HCT116 (cell line): ENCODE results near the gene NOL11. TPM values are rescaled to one million over a fixed set of nuclear protein-coding genes. Genes with fewer than 3 reads are reported as not detected.

Experiments used
- ATAC-seq: fragments of 200-7000 bp; cut with Tn5 transposase; 2 replicates; pipeline ENCODE4 v1.9.1; 2020; ENCODE audit warnings: mild to moderate bottlenecking, moderate library complexity
- BruUV-seq: library from RNA; stranded (reverse); fragments of 400-500 nt; replicated peaks from 2 replicates; lab custom pipeline; 2021; lab: Mats Ljungman, UMichigan
- CTCF ChIA-PET: fragments of 300-600 bp; sonication (Branson Sonifier 250); formaldehyde crosslinking; loops from one replicate; lab custom pipeline; 2021; ENCODE audit warnings: antibody characterized with exemption; lab: Charles Lee
- POLR2A ChIA-PET: fragments of 300-600, 350-600 bp; sonication (Branson Sonifier 250); formaldehyde crosslinking; loops from one replicate; lab custom pipeline; 2021; ENCODE audit warnings: antibody characterized with exemption; lab: Charles Lee
- RAD21 ChIA-PET, 2 experiments: fragments of 300-600 bp; sonication (Branson Sonifier 250); formaldehyde crosslinking; loops; one replicate each; lab custom pipeline; 2023; ENCODE audit warnings: low total read pairs in 2 of 2; ENCODE audit not compliant: uncharacterized antibody in 2 of 2, unreplicated experiment in 2 of 2, low non-redundant PET in 1 of 2; lab: Charles Lee
- DNase-seq: peaks from one replicate; pipeline ENCODE4 v3.0.0-alpha.2; 2010; ENCODE audit warnings: low read depth, low spot score
- H2AFZ ChIP-seq: fragments of 200-600 bp; shearing (Covaris generic), sonication (generic); 2 replicates; pipeline ENCODE4 v1.6.1; 2017; ENCODE audit warnings: low read depth, mixed run types, mixed read lengths, antibody characterized with exemption, low read length; ENCODE audit not compliant: poor library complexity, severe bottlenecking
- H3K27ac ChIP-seq: 2 replicates; pipeline ENCODE4 v1.5.1; 2012; ENCODE audit warnings: low read depth, low read length
- H3K27me3 ChIP-seq: fragments of 200-600 bp; sonication (generic); 2 replicates; pipeline ENCODE4 v1.6.1; 2016; ENCODE audit warnings: mixed run types, low read length, mixed read lengths; ENCODE audit not compliant: insufficient read depth
- H3K36me3 ChIP-seq, 2 experiments: fragments of 200-500 bp in 1 of 2; fragments of 200-600 bp in 1 of 2; sonication (Bioruptor generic) in 1 of 2; sonication (generic) in 1 of 2; 2 replicates each; pipeline versions ENCODE4 v1.5.1 to v1.6.1; 2014 to 2016; ENCODE audit warnings: low read length in 2 of 2, inconsistent platforms in 1 of 2, mixed read lengths in 1 of 2, mixed run types in 1 of 2; ENCODE audit not compliant: insufficient read depth in 2 of 2, control insufficient read depth in 1 of 2
- H3K4me1 ChIP-seq, 2 experiments: fragments of 200-600 bp in 1 of 2; sonication (generic) in 1 of 2; 2 replicates each; pipeline versions ENCODE4 v1.5.1 to v1.6.1; 2012 to 2017; ENCODE audit warnings: low read length in 2 of 2, inconsistent platforms in 1 of 2, mild to moderate bottlenecking in 1 of 2, mixed read lengths in 1 of 2, mixed run types in 1 of 2, moderate library complexity in 1 of 2; ENCODE audit not compliant: insufficient read depth in 2 of 2, control insufficient read depth in 1 of 2
- H3K4me2 ChIP-seq: fragments of 200-600 bp; sonication (generic); 2 replicates; pipeline ENCODE4 v1.6.1; 2017; ENCODE audit warnings: mixed run types, low read length, mixed read lengths
- H3K4me3 ChIP-seq, 2 experiments: fragments of 200-600 bp in 1 of 2; sonication (generic) in 1 of 2; replicated peaks in 1 of 2; 2 replicates each; pipeline ENCODE4 v1.5.1; 2011 to 2016; ENCODE audit warnings: low read length in 2 of 2, control low read depth in 1 of 2, low read depth in 1 of 2, mild to moderate bottlenecking in 1 of 2, mixed read lengths in 1 of 2, mixed run types in 1 of 2
- H3K79me2 ChIP-seq: fragments of 200-600 bp; sonication (generic); 2 replicates; pipeline ENCODE4 v1.6.1; 2017; ENCODE audit warnings: mild to moderate bottlenecking, mixed run types, low read length, moderate library complexity, mixed read lengths; ENCODE audit not compliant: insufficient read depth
- H3K9ac ChIP-seq: fragments of 200-600 bp; sonication (generic); 2 replicates; pipeline ENCODE4 v1.6.1; 2016; ENCODE audit warnings: low read length, mixed read lengths
- H3K9me2 ChIP-seq: fragments of 200-600 bp; sonication (generic), shearing (Covaris generic); 2 replicates; pipeline ENCODE4 v1.6.1; 2017; ENCODE audit warnings: mixed run types, mild to moderate bottlenecking, moderate library complexity; ENCODE audit not compliant: insufficient read depth
- H3K9me3 ChIP-seq, 2 experiments: fragments of 200-500 bp in 1 of 2; fragments of 200-600 bp in 1 of 2; sonication (Bioruptor generic) in 1 of 2; sonication (generic) in 1 of 2; 2 replicates each; pipeline ENCODE4 v1.6.1; 2014 to 2017; ENCODE audit warnings: low read length in 2 of 2, mixed read lengths in 2 of 2, inconsistent platforms in 1 of 2, low read depth in 1 of 2, mild to moderate bottlenecking in 1 of 2, mixed run types in 1 of 2, moderate library complexity in 1 of 2; ENCODE audit not compliant: control insufficient read depth in 1 of 2, insufficient read depth in 1 of 2
- H4K20me1 ChIP-seq: fragments of 200-600 bp; sonication (generic), shearing (Covaris generic); 2 replicates; pipeline ENCODE4 v1.6.1; 2017; ENCODE audit warnings: mixed run types, mild to moderate bottlenecking, moderate library complexity; ENCODE audit not compliant: insufficient read depth
- CBX3 ChIP-seq: IDR thresholded peaks from 2 replicates; pipeline ENCODE4 v1.6.1; 2012; ENCODE audit warnings: low read depth
- CEBPB ChIP-seq: IDR thresholded peaks from 2 replicates; pipeline ENCODE4 v1.6.1; 2012; ENCODE audit warnings: low read depth
- EGR1 ChIP-seq: IDR thresholded peaks from 2 replicates; pipeline ENCODE4 v1.6.1; 2012; ENCODE audit warnings: low read depth
- ELF1 ChIP-seq: IDR thresholded peaks from 2 replicates; pipeline ENCODE4 v1.6.1; 2012; ENCODE audit warnings: low read depth, borderline replicate concordance
- EZH2 ChIP-seq: fragments of 200-600 bp; sonication (generic); IDR thresholded peaks from 2 replicates; pipeline ENCODE4 v1.6.1; 2017; ENCODE audit warnings: antibody characterized with exemption, mixed run types
- EZH2phosphoT487 ChIP-seq: fragments of 200-600 bp; IDR thresholded peaks from 2 replicates; pipeline ENCODE4 v1.6.1; 2018; ENCODE audit warnings: antibody characterized with exemption, borderline replicate concordance
- FOSL1 ChIP-seq: IDR thresholded peaks from 2 replicates; pipeline ENCODE4 v1.6.1; 2012; ENCODE audit warnings: low read depth
- MAX ChIP-seq: IDR thresholded peaks from 2 replicates; pipeline ENCODE4 v1.6.1; 2012
- POLR2AphosphoS5 ChIP-seq: IDR thresholded peaks from 2 replicates; pipeline ENCODE4 v1.6.1; 2011; ENCODE audit warnings: mild to moderate bottlenecking, low read depth, low read length, moderate library complexity
- SIN3A ChIP-seq: IDR thresholded peaks from 2 replicates; pipeline ENCODE4 v1.6.1; 2012; ENCODE audit warnings: low read depth
- SP1 ChIP-seq: IDR thresholded peaks from 2 replicates; pipeline ENCODE4 v1.6.1; 2012; ENCODE audit warnings: low read depth
- SRF ChIP-seq: IDR thresholded peaks from 2 replicates; pipeline ENCODE4 v1.6.1; 2012; ENCODE audit warnings: low read depth
- TCF7L2 ChIP-seq: IDR thresholded peaks from 2 replicates; pipeline ENCODE4 v1.7.0; 2011; ENCODE audit warnings: borderline replicate concordance, inconsistent platforms; ENCODE audit not compliant: insufficient read depth, insufficient read length; ENCODE audit errors: extremely low read depth
- YY1 ChIP-seq: IDR thresholded peaks from 2 replicates; pipeline ENCODE4 v1.6.1; 2011; ENCODE audit warnings: low read length, low read depth, moderate library complexity, mild to moderate bottlenecking; ENCODE audit not compliant: insufficient replicate concordance; ENCODE audit errors: extremely low read depth
- ZBTB33 ChIP-seq: IDR thresholded peaks from 2 replicates; pipeline ENCODE4 v1.6.1; 2011; ENCODE audit warnings: mild to moderate bottlenecking, low read length, moderate library complexity; ENCODE audit not compliant: insufficient replicate concordance; ENCODE audit errors: extremely low read depth
- ZFX ChIP-seq: fragments of 450-650 bp; IDR thresholded peaks from 2 replicates; pipeline ENCODE4 v1.6.1; 2017
- ZNF274 ChIP-seq: fragments of 200-500 bp; sonication (Bioruptor generic); IDR thresholded peaks from 2 replicates; pipeline ENCODE4 v1.6.1; 2014; ENCODE audit warnings: mild to moderate bottlenecking, low read depth, low read length, inconsistent platforms
- intact Hi-C: fragments of 100-400 bp; cut with micrococcal nuclease; formaldehyde crosslinking; loops from 2 replicates; pipeline ENCODE4 v1.10.0; 2022
- total RNA-seq: library from RNA; stranded (reverse); gene quantifications from one replicate; pipeline ENCODE4 v1.2.1, GENCODE V29; 2021; ENCODE audit not compliant: unreplicated experiment
- TF ChIP-seq, protein P1 (sequence below), 3 experiments: fragments of 200-600 bp in 1 of 3; sonication (generic) in 1 of 3; IDR thresholded peaks in 2 of 3; conservative IDR thresholded peaks in 1 of 3; 2 replicates each; pipeline ENCODE4 v1.5.1; 2012 to 2017; ENCODE audit warnings: low read depth in 2 of 3, low read length in 2 of 3, antibody characterized with exemption in 1 of 3, borderline replicate concordance in 1 of 3, control low read depth in 1 of 3, mild to moderate bottlenecking in 1 of 3, mixed read lengths in 1 of 3, mixed run types in 1 of 3, moderate library complexity in 1 of 3; ENCODE audit not compliant: insufficient read depth in 1 of 3
- TF ChIP-seq, protein P2 (sequence below): IDR thresholded peaks from 2 replicates; pipeline ENCODE4 v1.6.1; 2012

Gene NOL11
- total RNA-seq, 1 experiment from 2014 or later: 118 TPM

- no peak for TF ChIP-seq FOSL1
- TF ChIP-seq SRF: peak; percentile 93
- TF ChIP-seq ZFX: peak; percentile 64; the same call in 1 of the 2 replicates
- TF ChIP-seq EZH2phosphoT487: no peak
- peak; percentile 98 for TF ChIP-seq CBX3
- peak; percentile 94 for TF ChIP-seq SIN3A
- peak; percentile 40 for TF ChIP-seq TCF7L2
These were observed at the start of gene NOL11 (continued) for GRCh38 chr17:67717624-67718324.

DNA sequence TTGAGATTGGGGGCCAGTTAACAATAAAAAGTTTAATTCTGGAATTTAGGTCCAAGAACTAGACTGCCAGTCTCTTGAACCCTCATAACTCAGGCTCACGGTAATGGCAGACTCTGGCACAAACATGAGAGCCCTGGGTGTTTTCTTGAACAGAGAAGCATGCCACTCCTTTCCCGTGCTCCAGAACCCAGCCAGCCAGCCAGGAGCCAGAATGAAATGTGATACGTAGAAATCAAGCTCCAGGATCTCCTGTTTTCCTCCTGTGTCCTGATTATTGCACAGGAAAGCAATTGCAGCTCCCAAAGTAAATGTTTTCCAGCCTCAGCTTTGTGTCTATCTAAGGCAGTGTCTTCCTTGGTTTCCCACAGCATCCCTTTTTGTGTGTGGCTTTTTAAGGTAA, 46.2 kb upstream of the NOL11 start:
- H3K36me3 ChIP-seq: no peaks in the 10 kb centered on the region
- no peak for DNase-seq
- no peaks in the 10 kb centered on the region for H3K9me2 ChIP-seq
- H3K79me2 ChIP-seq: no peaks in the 10 kb centered on the region
- no peak overlapping the region for H3K27ac ChIP-seq
- ATAC-seq: no peak
- intact Hi-C loops: no loop called here
- no TSS peak for BruUV-seq
- TF ChIP-seq, protein P1, sequence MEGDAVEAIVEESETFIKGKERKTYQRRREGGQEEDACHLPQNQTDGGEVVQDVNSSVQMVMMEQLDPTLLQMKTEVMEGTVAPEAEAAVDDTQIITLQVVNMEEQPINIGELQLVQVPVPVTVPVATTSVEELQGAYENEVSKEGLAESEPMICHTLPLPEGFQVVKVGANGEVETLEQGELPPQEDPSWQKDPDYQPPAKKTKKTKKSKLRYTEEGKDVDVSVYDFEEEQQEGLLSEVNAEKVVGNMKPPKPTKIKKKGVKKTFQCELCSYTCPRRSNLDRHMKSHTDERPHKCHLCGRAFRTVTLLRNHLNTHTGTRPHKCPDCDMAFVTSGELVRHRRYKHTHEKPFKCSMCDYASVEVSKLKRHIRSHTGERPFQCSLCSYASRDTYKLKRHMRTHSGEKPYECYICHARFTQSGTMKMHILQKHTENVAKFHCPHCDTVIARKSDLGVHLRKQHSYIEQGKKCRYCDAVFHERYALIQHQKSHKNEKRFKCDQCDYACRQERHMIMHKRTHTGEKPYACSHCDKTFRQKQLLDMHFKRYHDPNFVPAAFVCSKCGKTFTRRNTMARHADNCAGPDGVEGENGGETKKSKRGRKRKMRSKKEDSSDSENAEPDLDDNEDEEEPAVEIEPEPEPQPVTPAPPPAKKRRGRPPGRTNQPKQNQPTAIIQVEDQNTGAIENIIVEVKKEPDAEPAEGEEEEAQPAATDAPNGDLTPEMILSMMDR (IDR thresholded peaks at IDR 0.05 in 2 of 3, conservative IDR thresholded peaks at IDR 0.05 in 1 of 3; ENCODE audit: borderline replicate concordance in 1 of 3, insufficient read depth in 1 of 3, low read depth in 2 of 3, low read length in 2 of 3): no peak
- TF ChIP-seq ZBTB33 (no peak), FOSL1 (no peak), ELF1 (no peak), ZFX (no peak), POLR2AphosphoS5 (no peak), ZNF274 (no peak), SP1 (no peak), YY1 (no peak), SIN3A (no peak), EGR1 (no peak), CEBPB (no peak), EZH2 (no peak), MAX (no peak)
- TF ChIP-seq, protein P2, sequence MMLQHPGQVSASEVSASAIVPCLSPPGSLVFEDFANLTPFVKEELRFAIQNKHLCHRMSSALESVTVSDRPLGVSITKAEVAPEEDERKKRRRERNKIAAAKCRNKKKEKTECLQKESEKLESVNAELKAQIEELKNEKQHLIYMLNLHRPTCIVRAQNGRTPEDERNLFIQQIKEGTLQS: no peak
- no peak overlapping the region for H3K4me2 ChIP-seq
- H3K27me3 ChIP-seq: no peaks in the 10 kb centered on the region
- peaks cover 5% of the 10 kb centered on the region in 2 experiments; a peak in 3 of 4 replicates for H3K4me1 ChIP-seq
- H3K9me3 ChIP-seq: no peaks in the 10 kb centered on the region
- ChIA-PET CTCF (no interaction called here), POLR2A (no interaction called here), RAD21 (no interaction called here)
- H3K9ac ChIP-seq: no peak overlapping the region
- no peaks in the 10 kb centered on the region for H4K20me1 ChIP-seq
- no peak overlapping the region for H2AFZ ChIP-seq
- H3K4me3 ChIP-seq: no peak overlapping the region
